GM19328 (cell line): ENCODE data around the gene PCDHB10.
"Not testable (repeated sequence)": the region's sequence is repeated elsewhere in the genome, so short reads cannot be mapped to it uniquely, and the experiment has no call there.

Experiments used
- ATAC-seq: cut with Tn5 transposase; IDR thresholded peaks from one replicate; pipeline ENCODE4 v1.9.1; 2021; ENCODE audit warnings: mild to moderate bottlenecking, moderate library complexity; ENCODE audit not compliant: unreplicated experiment

PCDHB10 gene

DNA sequence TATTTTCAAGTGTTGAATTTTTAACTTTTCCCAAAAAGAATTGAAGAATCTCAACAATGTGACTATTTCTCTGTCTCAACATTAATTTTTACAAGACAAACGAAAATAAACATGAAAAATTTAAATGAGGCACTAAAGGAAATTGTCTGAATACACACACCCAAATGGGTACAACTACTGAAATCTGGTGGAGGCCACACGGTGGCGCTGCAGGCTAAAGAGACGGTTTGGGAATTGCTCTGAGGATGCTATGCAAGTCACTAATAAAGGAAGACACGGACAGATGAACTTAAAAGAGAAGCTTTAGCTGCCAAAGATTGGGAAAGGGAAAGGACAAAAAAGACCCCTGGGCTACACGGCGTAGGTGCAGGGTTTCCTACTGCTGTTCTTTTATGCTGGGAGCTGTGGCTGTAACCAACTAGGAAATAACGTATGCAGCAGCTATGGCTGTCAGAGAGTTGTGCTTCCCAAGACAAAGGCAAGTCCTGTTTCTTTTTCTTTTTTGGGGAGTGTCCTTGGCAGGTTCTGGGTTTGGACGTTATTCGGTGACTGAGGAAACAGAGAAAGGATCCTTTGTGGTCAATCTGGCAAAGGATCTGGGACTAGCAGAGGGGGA is at the start of gene PCDHB10:
Gene PCDHB10 (plus strand): TSS at position 244 of the 616 bp plus-strand sequence. CDS start 200 bp downstream, at position 444.
- no peak for ATAC-seq

GRCh38 chr5:141149812-141150211 is 42.3 kb upstream of the PCDHB10 start, which contains the start of gene PCDHB6:
PCDHB6 (plus strand) TSS chr5:141150057; CDS start chr5:141150258, 201 bp downstream.
- ATAC-seq = no peak

GRCh38 chr5:141150224-141150992 is 41.7 kb upstream of the PCDHB10 start:
- ATAC-seq = no peak

DNA sequence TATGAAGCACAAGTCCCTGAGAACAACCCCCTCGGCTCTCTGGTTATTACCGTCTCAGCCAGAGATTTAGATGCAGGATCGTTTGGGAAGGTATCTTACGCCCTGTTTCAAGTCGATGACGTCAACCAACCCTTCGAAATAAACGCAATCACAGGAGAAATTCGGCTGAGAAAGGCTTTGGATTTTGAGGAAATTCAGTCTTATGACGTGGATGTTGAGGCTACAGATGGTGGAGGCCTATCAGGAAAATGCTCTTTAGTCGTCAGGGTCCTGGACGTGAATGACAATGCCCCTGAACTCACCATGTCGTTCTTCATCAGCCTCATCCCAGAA is 41.2 kb upstream of the PCDHB10 start:
- no peak for ATAC-seq

DNA sequence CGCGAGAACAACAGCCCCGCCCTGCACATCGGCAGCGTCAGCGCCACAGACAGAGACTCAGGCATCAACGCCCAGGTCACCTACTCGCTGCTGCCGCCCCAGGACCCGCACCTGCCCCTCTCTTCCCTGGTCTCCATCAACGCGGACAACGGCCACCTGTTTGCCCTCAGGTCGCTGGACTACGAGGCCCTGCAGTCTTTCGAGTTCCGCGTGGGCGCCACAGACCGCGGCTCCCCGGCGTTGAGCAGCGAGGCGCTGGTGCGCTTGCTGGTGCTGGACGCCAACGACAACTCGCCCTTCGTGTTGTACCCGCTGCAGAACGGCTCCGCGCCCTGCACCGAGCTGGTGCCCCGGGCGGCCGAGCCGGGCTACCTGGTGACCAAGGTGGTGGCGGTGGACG is 40.5 kb upstream of the PCDHB10 start:
- not testable (repeated sequence) for ATAC-seq

DNA sequence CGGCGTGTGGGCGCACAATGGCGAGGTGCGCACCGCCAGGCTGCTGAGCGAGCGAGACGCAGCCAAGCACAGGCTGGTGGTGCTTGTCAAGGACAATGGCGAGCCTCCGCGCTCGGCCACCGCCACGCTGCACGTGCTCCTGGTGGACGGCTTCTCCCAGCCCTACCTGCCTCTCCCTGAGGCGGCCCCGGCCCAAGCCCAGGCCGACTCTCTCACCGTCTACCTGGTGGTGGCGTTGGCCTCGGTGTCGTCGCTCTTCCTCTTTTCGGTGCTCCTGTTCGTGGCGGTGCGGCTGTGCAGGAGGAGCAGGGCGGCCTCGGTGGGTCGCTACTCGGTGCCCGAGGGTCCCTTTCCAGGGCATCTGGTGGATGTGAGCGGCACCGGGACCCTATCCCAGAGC is 40.1 kb upstream of the PCDHB10 start:
- ATAC-seq = not testable (repeated sequence)

DNA sequence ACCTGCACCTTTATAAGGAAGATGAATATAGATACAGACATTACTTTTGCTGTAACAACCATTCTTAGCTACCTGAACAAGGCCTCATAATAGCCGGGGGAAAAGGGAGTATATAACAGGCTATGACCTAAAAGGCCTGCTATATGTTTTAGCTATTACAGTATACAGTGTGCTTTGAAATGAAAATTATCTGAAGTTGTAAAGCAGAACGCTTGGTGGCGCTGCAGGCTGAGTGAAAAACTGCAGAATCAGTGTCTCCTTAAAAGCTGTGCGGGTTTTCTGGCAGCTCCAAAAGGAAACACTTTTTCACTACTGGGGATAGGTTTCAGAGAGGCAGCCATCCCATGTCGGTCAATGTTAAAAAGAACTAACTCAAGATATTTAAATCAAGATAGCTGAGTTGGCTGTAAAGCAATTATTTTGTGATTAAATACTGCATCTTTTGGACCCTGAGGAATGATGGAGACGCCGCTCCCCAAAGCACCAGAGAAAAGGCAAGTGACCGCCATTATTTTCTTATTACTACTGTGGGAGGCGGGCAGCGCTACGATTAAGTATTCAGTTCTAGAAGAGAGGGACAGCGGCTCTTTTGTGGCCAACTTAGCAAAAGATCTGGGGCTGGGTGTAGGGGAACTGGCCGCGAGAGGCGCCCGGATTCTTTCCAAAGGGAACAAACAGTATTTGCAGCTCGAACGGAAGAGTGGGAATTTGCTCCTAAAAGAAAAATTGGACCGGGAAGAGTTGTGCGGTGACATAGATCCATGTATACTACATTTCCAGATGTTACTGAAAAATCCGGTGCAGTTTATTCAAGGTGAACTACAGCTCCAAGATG is 36.4 kb upstream of the PCDHB10 start:
- no peak for ATAC-seq

- not testable (repeated sequence) for ATAC-seq
Measured at GRCh38 chr5:141157356-141157755, 34.8 kb upstream of the PCDHB10 start.

GRCh38 chr5:141157901-141158300 is 34.3 kb upstream of the PCDHB10 start:
- ATAC-seq = not testable (repeated sequence)

- ATAC-seq = no peak
Measured at GRCh38 chr5:141172381-141173204, 19.6 kb upstream of the PCDHB10 start, which contains the start of gene PCDHB7. PCDHB7 (plus strand) TSS chr5:141172644; CDS start chr5:141172836, 192 bp downstream.

DNA sequence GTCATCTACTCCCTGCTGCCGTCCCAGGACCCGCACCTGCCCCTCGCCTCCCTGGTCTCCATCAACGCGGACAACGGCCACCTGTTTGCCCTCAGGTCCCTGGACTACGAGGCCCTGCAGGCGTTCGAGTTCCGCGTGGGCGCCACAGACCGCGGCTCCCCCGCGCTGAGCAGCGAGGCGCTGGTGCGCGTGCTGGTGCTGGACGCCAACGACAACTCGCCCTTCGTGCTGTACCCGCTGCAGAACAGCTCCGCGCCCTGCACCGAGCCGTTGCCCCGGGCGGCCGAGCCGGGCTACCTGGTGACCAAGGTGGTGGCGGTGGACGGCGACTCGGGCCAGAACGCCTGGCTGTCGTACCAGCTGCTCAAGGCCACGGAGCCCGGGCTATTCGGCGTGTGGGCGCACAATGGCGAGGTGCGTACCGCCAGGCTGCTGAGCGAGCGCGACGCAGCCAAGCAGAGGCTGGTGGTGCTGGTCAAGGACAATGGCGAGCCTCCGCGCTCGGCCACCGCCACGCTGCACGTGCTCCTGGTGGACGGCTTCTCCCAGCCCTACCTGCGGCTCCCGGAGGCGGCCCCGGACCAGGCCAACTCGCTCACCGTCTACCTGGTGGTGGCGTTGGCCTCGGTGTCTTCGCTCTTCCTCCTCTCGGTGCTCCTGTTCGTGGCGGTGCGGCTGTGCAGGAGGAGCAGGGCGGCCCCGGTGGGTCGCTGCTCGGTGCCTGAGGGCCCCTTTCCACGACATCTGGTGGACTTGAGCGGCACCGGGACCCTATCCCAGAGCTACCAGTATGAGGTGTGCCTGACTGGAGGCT is 17.7 kb upstream of the PCDHB10 start:
- ATAC-seq = not testable (repeated sequence)

DNA sequence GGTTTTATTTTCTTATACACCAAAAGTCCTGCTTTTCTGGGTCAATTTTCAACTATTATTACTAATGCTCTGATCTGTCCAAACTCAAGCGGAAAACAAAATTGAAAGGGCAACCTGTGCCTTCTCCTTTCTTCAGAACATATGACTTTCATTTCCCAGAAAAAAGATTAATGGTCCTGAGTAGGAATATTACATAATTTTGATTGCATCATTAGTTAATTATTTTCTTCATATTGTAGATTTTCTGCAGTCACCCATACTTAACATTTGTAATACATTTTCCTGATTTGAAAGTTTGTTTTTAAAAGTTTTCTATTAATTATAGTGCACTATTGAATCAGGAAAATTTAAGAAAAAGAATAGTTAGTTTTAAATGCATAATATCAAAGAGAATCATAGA is 16.2 kb upstream of the PCDHB10 start:
- no peak for ATAC-seq

- not testable (repeated sequence) for ATAC-seq
Measured at GRCh38 chr5:141177577-141178191, 14.5 kb upstream of the PCDHB10 start, which contains the start of gene PCDHB8. PCDHB8 (plus strand) TSS chr5:141177790; CDS start chr5:141178035, 245 bp downstream.

DNA sequence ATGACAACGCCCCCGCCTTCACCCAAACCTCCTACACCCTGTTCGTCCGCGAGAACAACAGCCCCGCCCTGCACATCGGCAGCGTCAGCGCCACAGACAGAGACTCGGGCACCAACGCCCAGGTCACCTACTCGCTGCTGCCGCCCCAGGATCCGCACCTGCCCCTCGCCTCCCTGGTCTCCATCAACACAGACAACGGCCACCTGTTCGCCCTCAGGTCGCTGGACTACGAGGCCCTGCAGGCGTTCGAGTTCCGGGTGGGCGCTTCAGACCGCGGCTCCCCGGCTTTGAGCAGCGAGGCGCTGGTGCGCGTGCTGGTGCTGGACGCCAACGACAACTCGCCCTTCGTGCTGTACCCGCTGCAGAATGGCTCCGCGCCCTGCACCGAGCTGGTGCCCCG is 12.8 kb upstream of the PCDHB10 start:
- not testable (repeated sequence) for ATAC-seq

DNA sequence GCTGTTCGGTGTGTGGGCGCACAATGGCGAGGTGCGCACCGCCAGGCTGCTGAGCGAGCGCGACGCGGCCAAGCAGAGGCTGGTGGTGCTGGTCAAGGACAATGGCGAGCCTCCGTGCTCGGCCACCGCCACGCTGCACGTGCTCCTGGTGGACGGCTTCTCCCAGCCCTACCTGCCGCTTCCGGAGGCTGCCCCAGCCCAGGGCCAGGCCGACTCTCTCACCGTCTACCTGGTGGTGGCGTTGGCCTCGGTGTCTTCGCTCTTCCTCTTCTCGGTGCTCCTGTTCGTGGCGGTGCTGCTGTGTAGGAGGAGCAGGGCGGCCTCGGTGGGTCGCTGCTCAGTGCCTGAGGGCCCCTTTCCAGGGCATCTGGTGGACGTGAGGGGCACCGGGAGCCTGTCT is 12.3 kb upstream of the PCDHB10 start:
- not testable (repeated sequence) for ATAC-seq

GRCh38 chr5:141180313-141180712 is 11.8 kb upstream of the PCDHB10 start:
- ATAC-seq = no peak

GRCh38 chr5:141182248-141182647 is 9.9 kb upstream of the PCDHB10 start, which contains the start of gene PCDHB16:
PCDHB16 (plus strand) TSS chr5:141182387; CDS start chr5:141182560, 173 bp downstream.
- ATAC-seq = no peak

GRCh38 chr5:141184117-141184855 is 7.9 kb upstream of the PCDHB10 start:
- ATAC-seq = not testable (repeated sequence)
